ENCODE measurements around the gene GFI1B.

DNA sequence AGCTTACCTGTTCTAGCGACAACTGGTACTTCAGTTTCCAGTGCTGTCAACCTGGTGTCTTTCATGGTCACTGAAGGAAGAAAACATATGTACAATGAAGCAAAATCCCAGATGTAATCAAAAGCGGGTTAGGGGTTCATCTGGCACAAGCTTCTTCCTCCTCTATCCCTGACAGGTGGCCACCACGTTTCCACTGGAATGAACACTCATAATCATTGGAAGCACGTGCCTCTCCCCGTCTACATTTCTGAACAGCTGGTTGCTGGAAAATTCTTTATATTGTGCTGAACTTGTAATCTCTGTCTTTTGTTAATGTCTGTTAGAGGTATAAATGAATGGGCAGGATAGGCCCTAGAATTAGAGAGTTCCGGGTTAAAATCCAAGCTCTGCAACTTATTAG is 43.5 kb upstream of the GFI1B start:
- TF ChIP-seq, protein P1, sequence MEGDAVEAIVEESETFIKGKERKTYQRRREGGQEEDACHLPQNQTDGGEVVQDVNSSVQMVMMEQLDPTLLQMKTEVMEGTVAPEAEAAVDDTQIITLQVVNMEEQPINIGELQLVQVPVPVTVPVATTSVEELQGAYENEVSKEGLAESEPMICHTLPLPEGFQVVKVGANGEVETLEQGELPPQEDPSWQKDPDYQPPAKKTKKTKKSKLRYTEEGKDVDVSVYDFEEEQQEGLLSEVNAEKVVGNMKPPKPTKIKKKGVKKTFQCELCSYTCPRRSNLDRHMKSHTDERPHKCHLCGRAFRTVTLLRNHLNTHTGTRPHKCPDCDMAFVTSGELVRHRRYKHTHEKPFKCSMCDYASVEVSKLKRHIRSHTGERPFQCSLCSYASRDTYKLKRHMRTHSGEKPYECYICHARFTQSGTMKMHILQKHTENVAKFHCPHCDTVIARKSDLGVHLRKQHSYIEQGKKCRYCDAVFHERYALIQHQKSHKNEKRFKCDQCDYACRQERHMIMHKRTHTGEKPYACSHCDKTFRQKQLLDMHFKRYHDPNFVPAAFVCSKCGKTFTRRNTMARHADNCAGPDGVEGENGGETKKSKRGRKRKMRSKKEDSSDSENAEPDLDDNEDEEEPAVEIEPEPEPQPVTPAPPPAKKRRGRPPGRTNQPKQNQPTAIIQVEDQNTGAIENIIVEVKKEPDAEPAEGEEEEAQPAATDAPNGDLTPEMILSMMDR (IDR thresholded peaks at IDR 0.05 in 4 of 5, conservative IDR thresholded peaks at IDR 0.05 in 1 of 5): no peak
- TF ChIP-seq POLR2A (IDR thresholded peaks at IDR 0.05): no peak
